Activated CD8-positive, alpha-beta T cell treated with anti-CD3 and anti-CD28 coated beads for 36 hours (primary cell): ENCODE data around the gene ASCC3. TPM values are rescaled to one million over a fixed set of nuclear protein-coding genes. Genes with fewer than 3 reads are reported as not detected.
"Not testable (repeated sequence)": the region's sequence is repeated elsewhere in the genome, so short reads cannot be mapped to it uniquely, and the experiment has no call there.

ENCODE experiments used
- ATAC-seq: fragments of 200-7000 bp; cut with Tn5 transposase; one replicate; pipeline ENCODE4 v1.10.0; 2021; ENCODE audit warnings: mild to moderate bottlenecking, moderate library complexity
- CTCF ChIA-PET: fragments of 350-600 bp; sonication (Branson Sonifier 250); formaldehyde crosslinking; loops from one replicate; lab custom pipeline; 2021; ENCODE audit warnings: antibody characterized with exemption; lab: Charles Lee
- POLR2A ChIA-PET: fragments of 350-600 bp; sonication (Branson Sonifier 250); formaldehyde crosslinking; loops from one replicate; lab custom pipeline; 2021; ENCODE audit warnings: antibody characterized with exemption; lab: Charles Lee
- DNase-seq: peaks from one replicate; pipeline ENCODE4 v3.0.0-alpha.2; 2020
- H3K27ac Mint-ChIP-seq: one replicate; pipeline ENCODE4 v1.8.0; 2021; ENCODE audit warnings: mild to moderate bottlenecking, mixed read lengths
- H3K27me3 Mint-ChIP-seq: one replicate; pipeline ENCODE4 v1.8.0; 2021; ENCODE audit warnings: mixed read lengths
- H3K36me3 Mint-ChIP-seq: one replicate; pipeline ENCODE4 v1.8.0; 2021; ENCODE audit warnings: low read depth, mixed read lengths
- H3K4me1 Mint-ChIP-seq: one replicate; pipeline ENCODE4 v1.8.0; 2021; ENCODE audit warnings: low read depth, mixed read lengths
- H3K4me3 Mint-ChIP-seq: one replicate; pipeline ENCODE4 v1.8.0; 2021; ENCODE audit warnings: mild to moderate bottlenecking, moderate library complexity, mixed read lengths
- H3K9me3 Mint-ChIP-seq: one replicate; pipeline ENCODE4 v1.8.0; 2021; ENCODE audit warnings: mixed read lengths
- CTCF ChIP-seq: fragments of 200-600 bp; IDR thresholded peaks from one replicate; pipeline ENCODE4 v1.8.0; 2022; ENCODE audit warnings: antibody characterized with exemption, mild to moderate bottlenecking
- intact Hi-C: fragments of 100-400 bp; cut with micrococcal nuclease; formaldehyde crosslinking; loops from one replicate; pipeline ENCODE4 v1.10.0; 2022
- total RNA-seq, 2 experiments: library from RNA; stranded (reverse); gene quantifications; one replicate each; pipeline ENCODE4 v1.2.3, GENCODE V29; 2021

Gene ASCC3
- total RNA-seq, 2 experiments from 2014 or later = 50.2 to 50.5 TPM

- Mint-ChIP-seq H3K4me3 (no peak overlapping the region), H3K4me1 (no peaks in the 10 kb centered on the region), H3K36me3 (peaks cover 9% of the 10 kb centered on the region), H3K27me3 (no peaks in the 10 kb centered on the region), H3K27ac (no peak overlapping the region), H3K9me3 (no peaks in the 10 kb centered on the region)
- TF ChIP-seq CTCF = peak; percentile 40
- ChIA-PET CTCF (interaction anchor here (1.0 kb wide), 1 partner anchor 790 kb away, joined by 5 read pairs; no protein-coding TSS in a partner anchor), POLR2A (no interaction called here)
- no peak for ATAC-seq
- intact Hi-C loops = no loop called here
- no peak for DNase-seq
Measured at GRCh38 chr6:100657678-100658330, 223.3 kb downstream of the ASCC3 start.

DNA sequence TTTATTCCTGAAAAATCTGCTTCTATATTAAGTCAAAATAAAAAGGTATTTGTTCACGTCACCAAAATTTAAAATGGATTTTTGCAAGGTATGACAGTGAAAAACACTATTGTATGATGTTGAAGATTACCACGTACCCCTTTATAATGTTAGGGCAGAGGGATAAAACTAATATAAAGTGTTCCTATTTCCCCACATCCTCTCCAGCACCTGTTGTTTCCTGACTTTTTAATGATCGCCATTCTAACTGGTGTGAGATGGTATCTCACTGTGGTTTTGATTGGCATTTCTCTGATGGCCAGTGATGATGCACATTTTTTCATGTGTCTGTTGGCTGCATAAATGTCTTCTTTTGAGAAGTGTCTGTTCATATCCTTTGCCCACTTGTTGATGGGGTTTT is 240.0 kb downstream of the ASCC3 start:
- POLR2A ChIA-PET, CTCF ChIA-PET, DNase-seq, ATAC-seq, H3K27me3 Mint-ChIP-seq, H3K4me3 Mint-ChIP-seq, H3K27ac Mint-ChIP-seq, H3K4me1 Mint-ChIP-seq, H3K9me3 Mint-ChIP-seq, intact Hi-C loops: not testable (repeated sequence)
- H3K36me3 Mint-ChIP-seq = peaks cover 62% of the 10 kb centered on the region

DNA sequence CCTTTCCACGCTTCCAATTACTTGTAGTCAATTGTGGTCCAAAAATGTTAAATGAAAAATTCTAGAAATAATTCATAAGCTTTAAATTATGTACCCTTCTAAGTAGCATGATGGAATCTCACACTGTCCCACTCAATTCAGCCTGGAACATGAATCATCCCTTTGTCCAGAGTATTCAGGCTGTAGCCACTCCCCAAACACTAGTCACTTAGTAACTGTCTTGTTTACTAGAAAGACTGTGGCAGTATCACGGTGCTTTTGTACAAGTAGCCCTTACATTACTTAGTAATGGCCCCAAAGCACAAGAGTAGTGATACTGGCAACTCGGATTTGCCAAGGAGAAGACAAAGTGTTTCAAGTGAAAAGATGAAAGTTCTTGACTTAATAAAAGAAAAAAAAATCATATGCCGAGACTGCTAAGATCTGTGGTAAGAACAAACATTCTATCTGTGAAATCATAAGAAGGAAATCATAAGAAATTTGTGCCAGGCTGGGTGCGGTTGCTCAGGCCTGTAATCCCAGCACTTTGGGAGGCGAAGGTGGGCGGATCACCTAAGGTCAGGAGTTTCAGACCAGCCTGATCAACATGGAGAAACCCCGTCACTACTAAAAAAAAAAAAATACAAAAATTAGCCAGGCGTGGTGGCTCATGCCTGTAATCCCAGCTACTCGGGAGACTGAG is 247.9 kb downstream of the ASCC3 start:
- H3K9me3 Mint-ChIP-seq = no peaks in the 10 kb centered on the region
- H3K27me3 Mint-ChIP-seq = no peaks in the 10 kb centered on the region
- no peak for DNase-seq
- ChIA-PET POLR2A (interaction anchor here (0.6 kb wide), 1 partner anchor 33 kb away, joined by 3 read pairs; no protein-coding TSS in a partner anchor), CTCF (no interaction called here)
- no peak overlapping the region for H3K27ac Mint-ChIP-seq
- peaks cover 34% of the 10 kb centered on the region for H3K36me3 Mint-ChIP-seq
- H3K4me3 Mint-ChIP-seq = no peak overlapping the region
- no peak for TF ChIP-seq CTCF
- no peak for ATAC-seq
- H3K4me1 Mint-ChIP-seq = no peaks in the 10 kb centered on the region
- intact Hi-C loops = no loop called here

- no peak overlapping the region for H3K4me3 Mint-ChIP-seq
- H3K27ac Mint-ChIP-seq = no peak overlapping the region
- no peaks in the 10 kb centered on the region for H3K4me1 Mint-ChIP-seq
- DNase-seq (no peak), ATAC-seq (no peak)
- ChIA-PET CTCF (no interaction called here), POLR2A (no interaction called here)
- intact Hi-C loops = no loop called here
- no peaks in the 10 kb centered on the region for H3K9me3 Mint-ChIP-seq
- no peaks in the 10 kb centered on the region for H3K27me3 Mint-ChIP-seq
- peaks cover 20% of the 10 kb centered on the region for H3K36me3 Mint-ChIP-seq
- TF ChIP-seq CTCF = no peak
Measured at GRCh38 chr6:100630536-100630935, 250.6 kb downstream of the ASCC3 start.

DNA sequence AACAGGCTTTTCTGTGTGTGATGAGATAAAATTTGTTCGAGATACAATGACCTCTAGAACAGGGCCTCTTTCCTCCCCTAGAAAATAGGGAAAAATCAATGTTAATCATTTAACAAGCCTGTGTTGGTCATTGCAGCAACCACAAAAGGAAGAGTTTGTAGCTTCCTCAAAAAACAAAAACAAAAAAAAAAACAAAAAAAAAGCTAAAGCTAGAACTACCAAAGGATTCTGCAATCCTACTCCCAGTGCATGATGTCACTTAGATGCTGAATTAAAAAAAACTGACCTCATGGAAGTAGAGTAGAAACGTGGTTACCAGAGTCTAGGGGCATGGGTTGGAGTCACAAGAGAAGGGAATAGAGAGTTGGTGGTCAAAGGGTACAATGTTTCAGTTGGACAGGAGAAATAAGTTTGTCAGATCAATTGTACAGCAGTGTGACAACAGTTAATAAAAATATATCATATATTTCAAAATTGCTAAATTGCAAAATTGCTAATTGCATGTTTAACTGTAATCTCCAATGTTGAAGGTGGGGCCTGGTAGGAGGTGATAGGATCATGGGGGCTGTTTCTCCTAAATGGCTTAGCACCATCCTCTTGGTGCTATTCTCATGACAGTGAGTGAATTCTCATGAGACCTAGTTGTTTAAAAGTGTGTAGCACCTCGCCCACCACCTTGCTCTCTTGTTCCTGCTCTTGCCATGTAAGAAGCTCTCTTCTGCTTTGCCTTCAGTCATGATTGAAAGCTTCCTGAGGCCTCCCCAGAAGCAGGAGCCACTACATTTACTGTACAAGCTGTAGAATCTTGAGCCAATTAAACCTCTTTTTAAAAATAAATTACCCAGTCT is 253.0 kb downstream of the ASCC3 start:
- CTCF ChIA-PET = no interaction called here
- Mint-ChIP-seq H3K27me3 (no peaks in the 10 kb centered on the region), H3K9me3 (no peaks in the 10 kb centered on the region), H3K36me3 (peaks cover 27% of the 10 kb centered on the region), H3K27ac (no peak overlapping the region), H3K4me1 (no peaks in the 10 kb centered on the region), H3K4me3 (no peak overlapping the region)
- DNase-seq = no peak
- intact Hi-C loops = no loop called here
- POLR2A ChIA-PET = interaction anchor here (1.5 kb wide), 1 partner anchor 19 kb away, joined by 3 read pairs; no protein-coding TSS in a partner anchor
- no peak for ATAC-seq
- no peak for TF ChIP-seq CTCF
